ENCODE results near the gene USP49. TPM values are rescaled to one million over a fixed set of nuclear protein-coding genes. Genes with fewer than 3 reads are reported as not detected.

USP49 gene
- total RNA-seq, 1 experiment from 2014 or later = 4.1 TPM

DNA sequence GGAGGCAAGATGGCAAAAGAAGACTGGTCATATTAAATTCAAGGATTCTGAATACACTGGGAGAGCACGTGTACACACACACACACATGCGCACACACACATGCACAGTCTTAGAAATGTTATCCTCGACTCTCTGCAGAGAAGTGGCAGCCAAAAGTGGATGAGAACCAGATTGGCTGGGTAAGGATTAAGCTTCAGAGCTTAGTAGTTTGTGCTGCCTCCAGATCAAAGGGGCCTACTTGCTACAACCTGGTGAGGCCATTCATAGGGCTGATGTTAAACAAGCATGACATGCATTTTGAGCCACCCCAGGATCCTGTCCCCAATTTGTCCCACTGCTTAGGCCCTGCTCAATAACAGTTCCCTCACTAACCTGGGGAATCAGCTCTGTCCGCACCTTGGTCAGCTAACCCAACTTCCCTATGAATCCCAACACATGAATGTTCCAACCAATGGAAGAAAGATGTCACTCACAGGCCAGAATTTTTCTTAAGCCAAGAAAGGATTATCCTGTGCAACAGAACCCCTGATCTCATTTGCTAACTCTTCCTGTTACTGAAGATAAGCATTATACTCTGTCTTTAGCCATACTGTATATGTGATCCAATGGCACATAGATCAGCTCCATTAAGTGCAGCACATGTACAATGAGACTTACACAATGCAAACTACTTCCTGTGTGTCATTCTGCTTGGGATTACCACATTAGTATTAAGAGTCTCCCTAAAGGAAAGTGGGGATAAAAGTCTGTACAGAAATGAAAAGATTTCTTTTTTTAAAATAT, 76.7 kb downstream of the USP49 start:
- intact Hi-C loops (cut with micrococcal nuclease) = no loop called here
- ChIA-PET POLR2A (no interaction called here), CTCF (interaction anchor here (0.6 to 0.9 kb wide), 2 partner anchors 18 to 19 kb away, joined by 3 read pairs; no protein-coding TSS in a partner anchor)
- Mint-ChIP-seq H3K4me1 (ENCODE audit: insufficient read depth, unreplicated experiment) (peaks cover 7% of the 10 kb centered on the region), H3K27me3 (ENCODE audit: insufficient read depth, unreplicated experiment) (no peaks in the 10 kb centered on the region), H3K4me3 (ENCODE audit: unreplicated experiment) (no peak overlapping the region), H3K27ac (ENCODE audit: low read depth, unreplicated experiment) (no peak overlapping the region), H3K9me3 (ENCODE audit: unreplicated experiment) (no peaks in the 10 kb centered on the region), H3K36me3 (ENCODE audit: insufficient read depth, unreplicated experiment) (no peaks in the 10 kb centered on the region)
- peak; percentile 26 for DNase-seq (ENCODE audit: unreplicated experiment)
- TF ChIP-seq, protein P1, sequence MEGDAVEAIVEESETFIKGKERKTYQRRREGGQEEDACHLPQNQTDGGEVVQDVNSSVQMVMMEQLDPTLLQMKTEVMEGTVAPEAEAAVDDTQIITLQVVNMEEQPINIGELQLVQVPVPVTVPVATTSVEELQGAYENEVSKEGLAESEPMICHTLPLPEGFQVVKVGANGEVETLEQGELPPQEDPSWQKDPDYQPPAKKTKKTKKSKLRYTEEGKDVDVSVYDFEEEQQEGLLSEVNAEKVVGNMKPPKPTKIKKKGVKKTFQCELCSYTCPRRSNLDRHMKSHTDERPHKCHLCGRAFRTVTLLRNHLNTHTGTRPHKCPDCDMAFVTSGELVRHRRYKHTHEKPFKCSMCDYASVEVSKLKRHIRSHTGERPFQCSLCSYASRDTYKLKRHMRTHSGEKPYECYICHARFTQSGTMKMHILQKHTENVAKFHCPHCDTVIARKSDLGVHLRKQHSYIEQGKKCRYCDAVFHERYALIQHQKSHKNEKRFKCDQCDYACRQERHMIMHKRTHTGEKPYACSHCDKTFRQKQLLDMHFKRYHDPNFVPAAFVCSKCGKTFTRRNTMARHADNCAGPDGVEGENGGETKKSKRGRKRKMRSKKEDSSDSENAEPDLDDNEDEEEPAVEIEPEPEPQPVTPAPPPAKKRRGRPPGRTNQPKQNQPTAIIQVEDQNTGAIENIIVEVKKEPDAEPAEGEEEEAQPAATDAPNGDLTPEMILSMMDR (IDR thresholded peaks at IDR 0.05; ENCODE audit: unreplicated experiment) = no peak
- BruUV-seq (replicated peaks) = no TSS peak

DNA sequence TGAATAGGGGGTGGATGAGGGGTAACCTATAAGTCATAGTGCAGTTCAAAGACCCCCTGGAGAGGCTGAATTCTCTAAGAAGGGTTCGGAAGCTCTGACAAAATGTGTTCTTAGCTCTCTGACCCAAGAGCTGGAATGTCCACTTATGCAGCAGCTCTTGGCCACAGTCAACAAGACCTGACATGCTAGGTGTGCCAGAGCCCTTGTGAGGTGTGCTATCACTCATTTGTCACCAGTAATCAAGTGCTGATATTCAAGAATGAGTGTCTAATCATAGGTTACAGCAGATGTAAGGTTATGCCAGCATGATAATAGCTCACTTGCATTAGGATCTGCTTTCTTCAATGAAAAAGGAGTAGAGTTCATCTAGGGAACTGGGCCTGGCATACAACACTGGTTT, 79.6 kb downstream of the USP49 start:
- TF ChIP-seq, protein P1 (IDR thresholded peaks at IDR 0.05; ENCODE audit: unreplicated experiment) = no peak
- Mint-ChIP-seq H3K9me3 (ENCODE audit: unreplicated experiment) (no peaks in the 10 kb centered on the region), H3K36me3 (ENCODE audit: insufficient read depth, unreplicated experiment) (no peaks in the 10 kb centered on the region), H3K27me3 (ENCODE audit: insufficient read depth, unreplicated experiment) (no peaks in the 10 kb centered on the region), H3K27ac (ENCODE audit: low read depth, unreplicated experiment) (no peak overlapping the region), H3K4me3 (ENCODE audit: unreplicated experiment) (no peak overlapping the region), H3K4me1 (ENCODE audit: insufficient read depth, unreplicated experiment) (peaks cover 7% of the 10 kb centered on the region)
- CTCF ChIA-PET = interaction anchor here (0.7 to 2.3 kb wide), 3 partner anchors 14 to 106 kb away, joined by 3 to 9 read pairs (median 4); partner anchors contain the start of genes BYSL and MED20
- BruUV-seq (replicated peaks) = no TSS peak
- intact Hi-C loops (cut with micrococcal nuclease) = no loop called here
- DNase-seq (ENCODE audit: unreplicated experiment) = no peak
- POLR2A ChIA-PET = interaction anchor here (0.9 to 1.0 kb wide), 2 partner anchors 22 to 80 kb away, joined by 3 read pairs; no protein-coding TSS in a partner anchor

DNA sequence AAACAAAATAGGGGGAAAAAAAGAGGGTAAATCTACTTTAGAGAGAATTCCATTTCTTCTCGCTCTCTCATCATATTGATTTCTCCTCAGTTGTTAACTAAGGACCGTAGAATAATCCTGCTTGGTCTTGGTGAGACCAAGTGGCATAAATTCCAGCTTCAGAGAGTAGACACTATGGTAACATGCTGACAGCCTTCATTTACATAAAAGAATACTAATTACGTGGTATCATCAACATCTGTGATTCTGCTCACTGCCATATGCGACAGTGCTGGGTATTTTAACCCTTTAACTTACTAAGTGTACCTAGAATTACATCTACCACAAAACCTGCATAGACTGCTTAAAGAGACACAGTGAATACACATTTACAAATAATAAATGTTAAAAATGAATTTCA, 80.5 kb downstream of the USP49 start:
- no peak overlapping the region for H3K4me3 Mint-ChIP-seq (ENCODE audit: unreplicated experiment)
- CTCF ChIA-PET = interaction anchor here (0.6 to 0.7 kb wide), 2 partner anchors 13 to 24 kb away, joined by 3 to 7 read pairs; no protein-coding TSS in a partner anchor
- DNase-seq (ENCODE audit: unreplicated experiment) = no peak
- no peaks in the 10 kb centered on the region for H3K27me3 Mint-ChIP-seq (ENCODE audit: insufficient read depth, unreplicated experiment)
- H3K27ac Mint-ChIP-seq (ENCODE audit: low read depth, unreplicated experiment) = no peak overlapping the region
- no peaks in the 10 kb centered on the region for H3K9me3 Mint-ChIP-seq (ENCODE audit: unreplicated experiment)
- POLR2A ChIA-PET = interaction anchor here (0.9 to 1.4 kb wide), 4 partner anchors 13 to 120 kb away, joined by 3 to 4 read pairs (median 3); no protein-coding TSS in a partner anchor
- no TSS peak for BruUV-seq (replicated peaks)
- H3K4me1 Mint-ChIP-seq (ENCODE audit: insufficient read depth, unreplicated experiment) = peaks cover 7% of the 10 kb centered on the region
- H3K36me3 Mint-ChIP-seq (ENCODE audit: insufficient read depth, unreplicated experiment) = no peaks in the 10 kb centered on the region
- TF ChIP-seq, protein P1 (IDR thresholded peaks at IDR 0.05; ENCODE audit: unreplicated experiment) = no peak
- intact Hi-C loops (cut with micrococcal nuclease) = no loop called here

DNA sequence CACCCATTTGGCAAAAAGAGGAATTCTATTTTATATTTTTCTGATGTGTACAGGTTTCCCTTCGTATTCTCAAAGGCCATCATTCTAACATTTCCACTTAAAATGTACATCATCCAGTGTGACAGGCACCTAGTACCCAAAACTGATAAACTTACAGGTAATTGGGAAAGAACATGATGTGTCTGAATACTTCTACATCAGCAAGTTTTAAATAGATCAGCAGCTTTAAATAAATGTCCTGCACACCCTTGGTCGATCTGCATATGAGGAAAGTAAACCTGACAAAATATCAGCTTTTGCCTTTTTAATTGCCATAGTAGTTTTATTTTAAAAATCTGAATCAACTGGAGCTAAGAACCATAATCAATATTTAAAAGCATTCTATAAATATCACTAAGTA, 81.2 kb downstream of the USP49 start:
- Mint-ChIP-seq H3K9me3 (ENCODE audit: unreplicated experiment) (no peaks in the 10 kb centered on the region), H3K27me3 (ENCODE audit: insufficient read depth, unreplicated experiment) (no peaks in the 10 kb centered on the region), H3K4me1 (ENCODE audit: insufficient read depth, unreplicated experiment) (peaks cover 7% of the 10 kb centered on the region), H3K4me3 (ENCODE audit: unreplicated experiment) (no peak overlapping the region), H3K36me3 (ENCODE audit: insufficient read depth, unreplicated experiment) (no peaks in the 10 kb centered on the region), H3K27ac (ENCODE audit: low read depth, unreplicated experiment) (no peak overlapping the region)
- TF ChIP-seq, protein P1 (IDR thresholded peaks at IDR 0.05; ENCODE audit: unreplicated experiment) = no peak
- ChIA-PET POLR2A (interaction anchor here (0.5 to 1.6 kb wide), 8 partner anchors 12 to 466 kb away, joined by 3 to 6 read pairs (median 3); partner anchors contain the start of gene TOMM6), CTCF (no interaction called here)
- no peak for DNase-seq (ENCODE audit: unreplicated experiment)
- intact Hi-C loops (cut with micrococcal nuclease) = no loop called here
- BruUV-seq (replicated peaks) = no TSS peak

All from MCF 10A (cell line).